Nephron (organoid): ENCODE measurements around the gene DNAJA2.
A peak's percentile ranks its signal among the peaks of the same experiment; 100 is the strongest.

ENCODE experiments used
- H3K27ac Mint-ChIP-seq, 3 experiments: 2 replicates each; pipeline ENCODE4 v1.8.0; 2020; ENCODE audit warnings: mixed read lengths in 3 of 3, mild to moderate bottlenecking in 2 of 3, moderate library complexity in 1 of 3
- H3K27me3 Mint-ChIP-seq: 2 replicates; pipeline ENCODE4 v1.8.0; 2021; ENCODE audit warnings: low read depth, mild to moderate bottlenecking, moderate library complexity, mixed read lengths
- H3K36me3 Mint-ChIP-seq: 2 replicates; pipeline ENCODE4 v1.8.0; 2020; ENCODE audit warnings: low read depth, mixed read lengths
- H3K4me1 Mint-ChIP-seq: 2 replicates; pipeline ENCODE4 v1.8.0; 2020; ENCODE audit warnings: mixed read lengths
- H3K4me3 Mint-ChIP-seq, 3 experiments: 2 replicates each; pipeline ENCODE4 v1.8.0; 2020; ENCODE audit warnings: mild to moderate bottlenecking in 3 of 3, mixed read lengths in 3 of 3, moderate library complexity in 2 of 3
- H3K9me3 Mint-ChIP-seq: 2 replicates; pipeline ENCODE4 v1.8.0; 2020; ENCODE audit warnings: mixed read lengths
- CTCF ChIP-seq, 3 experiments: fragments of 200-600 bp; sonication (generic); IDR thresholded peaks; one replicate each; pipeline ENCODE4 v1.5.0; 2021; ENCODE audit warnings: antibody characterized with exemption in 3 of 3; ENCODE audit not compliant: unreplicated experiment in 3 of 3

DNAJA2 gene

GRCh38 chr16:46962629-46963028 lies 10.8 kb downstream of the DNAJA2 start:
- peak overlapping the region in 1 of 3 experiments; percentile 2 for H3K27ac Mint-ChIP-seq
- H3K4me1 Mint-ChIP-seq, result no peaks in the 10 kb centered on the region
- peaks cover 69% of the 10 kb centered on the region for H3K36me3 Mint-ChIP-seq
- H3K27me3 Mint-ChIP-seq, result no peaks in the 10 kb centered on the region
- TF ChIP-seq CTCF (IDR thresholded peaks at IDR 0.05; ENCODE audit: unreplicated experiment in 3 of 3), result no peak
- no peaks in the 10 kb centered on the region for H3K9me3 Mint-ChIP-seq
- H3K4me3 Mint-ChIP-seq, result no peak overlapping the region

DNA sequence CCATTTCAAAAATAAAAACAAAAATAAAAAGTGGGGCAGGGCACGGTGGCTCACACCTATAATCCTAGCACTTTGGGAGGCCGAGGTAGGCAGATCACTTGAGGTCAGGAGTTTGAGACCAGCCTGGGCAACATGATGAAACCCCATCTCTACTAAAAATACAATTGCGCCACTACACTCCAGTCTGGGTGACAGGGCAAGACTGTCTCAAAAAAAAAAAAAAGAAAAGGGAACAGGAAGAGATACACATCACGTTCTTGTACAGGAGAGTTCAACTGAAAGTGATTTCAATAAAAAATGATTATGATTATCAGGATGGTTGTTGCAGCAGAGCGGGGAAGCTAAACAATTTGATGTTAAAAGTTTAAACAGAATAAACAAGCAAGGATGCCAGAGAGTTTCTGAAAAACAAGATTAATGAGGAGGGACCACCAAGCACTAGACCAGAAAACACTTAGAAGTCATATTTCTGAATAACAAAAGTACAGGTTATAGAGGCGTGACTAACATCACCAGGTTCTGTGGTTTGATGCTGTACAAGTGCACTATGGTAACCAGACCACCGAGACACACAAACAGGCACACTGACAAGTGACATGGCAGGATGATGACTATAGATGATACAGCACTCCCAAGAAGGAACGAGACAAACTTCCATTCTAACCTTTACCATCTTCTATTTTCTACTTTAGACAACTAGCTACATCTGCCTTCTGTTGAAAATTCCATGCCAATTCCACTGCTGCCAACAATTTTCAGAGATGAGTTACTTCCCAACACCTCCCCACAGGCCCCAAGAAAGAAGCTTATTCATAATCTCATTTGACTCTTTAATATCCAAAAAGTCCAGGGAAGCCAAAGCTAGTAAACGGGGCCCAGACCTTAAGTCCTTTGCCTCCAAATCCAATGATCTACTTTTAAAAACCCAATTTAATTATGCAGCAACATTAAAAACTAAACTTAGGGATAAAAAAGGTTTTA lies 11.8 kb downstream of the DNAJA2 start:
- Mint-ChIP-seq H3K27ac (peak overlapping the region in 1 of 3 experiments; percentile 2), H3K36me3 (peaks cover 68% of the 10 kb centered on the region), H3K27me3 (no peaks in the 10 kb centered on the region), H3K4me1 (no peaks in the 10 kb centered on the region), H3K4me3 (no peak overlapping the region), H3K9me3 (no peaks in the 10 kb centered on the region)
- no peak for TF ChIP-seq CTCF (IDR thresholded peaks at IDR 0.05; ENCODE audit: unreplicated experiment in 3 of 3)

GRCh38 chr16:46954562-46954961 lies 18.9 kb downstream of the DNAJA2 start:
- Mint-ChIP-seq H3K36me3 (peaks cover 35% of the 10 kb centered on the region), H3K4me3 (no peak overlapping the region), H3K27me3 (no peaks in the 10 kb centered on the region), H3K4me1 (no peaks in the 10 kb centered on the region), H3K9me3 (no peaks in the 10 kb centered on the region), H3K27ac (no peak overlapping the region)
- TF ChIP-seq CTCF (IDR thresholded peaks at IDR 0.05; ENCODE audit: unreplicated experiment in 3 of 3), result no peak

DNA sequence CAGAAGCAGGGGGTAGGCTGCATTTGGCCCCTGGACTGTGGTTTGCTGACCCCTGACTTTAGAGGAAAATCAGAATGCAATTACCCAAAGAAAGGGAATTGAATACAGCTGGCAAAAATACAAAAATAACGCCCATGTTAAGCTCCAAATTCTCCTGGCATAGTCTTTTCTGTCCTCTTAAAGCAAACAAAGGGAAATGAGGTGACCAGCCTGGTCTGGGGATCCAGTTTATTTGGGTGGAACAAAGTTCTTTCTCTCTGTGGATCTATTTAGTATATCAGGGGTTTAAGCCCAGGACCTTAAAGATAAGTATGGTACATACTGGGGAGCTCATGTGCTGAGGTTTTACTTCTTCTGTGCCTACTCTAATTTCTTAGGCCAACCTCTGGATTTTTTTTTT lies 23.5 kb downstream of the DNAJA2 start:
- H3K4me3 Mint-ChIP-seq, result no peak overlapping the region
- peaks cover 5% of the 10 kb centered on the region for H3K36me3 Mint-ChIP-seq
- no peak for TF ChIP-seq CTCF (IDR thresholded peaks at IDR 0.05; ENCODE audit: unreplicated experiment in 3 of 3)
- H3K27ac Mint-ChIP-seq, result no peak overlapping the region
- H3K9me3 Mint-ChIP-seq, result no peaks in the 10 kb centered on the region
- no peaks in the 10 kb centered on the region for H3K4me1 Mint-ChIP-seq
- H3K27me3 Mint-ChIP-seq, result no peaks in the 10 kb centered on the region

DNA sequence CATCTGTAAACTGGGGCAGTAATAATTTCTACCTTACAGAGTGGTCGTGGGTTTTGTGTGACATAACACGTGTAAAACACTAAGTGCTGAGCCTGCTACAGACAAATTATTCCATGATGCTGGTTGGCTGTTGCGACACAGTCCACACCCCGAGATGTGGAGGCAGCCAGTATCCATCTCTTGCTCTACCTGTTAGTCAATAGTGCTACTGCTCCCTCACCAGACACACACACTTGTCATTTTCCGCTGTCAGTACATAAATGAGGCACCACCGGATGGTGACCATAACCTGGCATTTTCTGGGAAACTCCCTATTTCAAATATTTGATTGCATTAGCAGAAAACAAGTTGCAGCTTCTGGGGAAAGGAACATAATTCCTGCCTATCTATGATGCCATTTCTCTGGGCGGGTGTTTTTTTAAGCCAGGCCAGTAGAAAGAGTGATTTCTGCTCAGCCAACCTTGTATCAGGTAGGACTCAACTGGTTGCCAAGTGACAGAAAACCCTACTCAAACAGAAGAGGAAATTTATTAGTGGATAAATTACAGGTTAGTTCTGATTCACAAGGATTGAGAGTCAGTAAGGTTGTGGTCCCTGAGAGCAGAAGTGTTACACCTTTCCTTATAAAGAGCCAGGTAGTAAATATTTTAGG lies 24.1 kb downstream of the DNAJA2 start:
- H3K36me3 Mint-ChIP-seq, result no peaks in the 10 kb centered on the region
- H3K9me3 Mint-ChIP-seq, result no peaks in the 10 kb centered on the region
- no peak overlapping the region for H3K4me3 Mint-ChIP-seq
- TF ChIP-seq CTCF (IDR thresholded peaks at IDR 0.05; ENCODE audit: unreplicated experiment in 3 of 3), result no peak
- H3K27me3 Mint-ChIP-seq, result no peaks in the 10 kb centered on the region
- H3K27ac Mint-ChIP-seq, result no peak overlapping the region
- no peaks in the 10 kb centered on the region for H3K4me1 Mint-ChIP-seq
